Measurements from ENCODE around the gene FBXL17.

The FBXL17 gene

GRCh38 chr5:107888541-107888940 is 493.4 kb downstream of the FBXL17 start:
- DNase-seq, result no peak

GRCh38 chr5:107887166-107887943 is 494.5 kb downstream of the FBXL17 start:
- no peak for DNase-seq

GRCh38 chr5:107885601-107886000 is 496.3 kb downstream of the FBXL17 start:
- no peak for DNase-seq

GRCh38 chr5:107884871-107885270 is 497.0 kb downstream of the FBXL17 start:
- no peak for DNase-seq

- no peak for DNase-seq
These were observed 503.2 kb downstream of the FBXL17 start for GRCh38 chr5:107878661-107879060.

DNA sequence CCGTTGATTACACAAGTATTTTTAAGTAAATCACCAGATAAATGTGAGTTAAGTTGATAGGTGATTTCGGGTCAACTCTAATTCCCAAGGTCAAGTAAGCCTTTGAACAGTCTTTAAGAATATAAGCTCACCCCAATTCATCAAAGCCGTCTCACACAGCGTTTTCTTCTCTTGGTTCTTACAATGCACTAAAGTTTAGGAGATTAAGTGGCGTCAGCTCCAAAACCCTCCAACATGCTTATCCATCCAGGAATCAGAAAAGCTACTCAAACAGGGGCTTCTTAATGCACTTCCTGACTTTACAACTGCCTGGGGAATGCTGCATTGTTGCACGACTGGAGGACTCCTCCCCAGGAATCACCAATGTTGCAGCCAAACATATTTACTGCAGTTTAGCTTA is 505.0 kb downstream of the FBXL17 start:
- no peak for DNase-seq

GRCh38 chr5:107876261-107876660 is 505.6 kb downstream of the FBXL17 start:
- no peak for DNase-seq

DNA sequence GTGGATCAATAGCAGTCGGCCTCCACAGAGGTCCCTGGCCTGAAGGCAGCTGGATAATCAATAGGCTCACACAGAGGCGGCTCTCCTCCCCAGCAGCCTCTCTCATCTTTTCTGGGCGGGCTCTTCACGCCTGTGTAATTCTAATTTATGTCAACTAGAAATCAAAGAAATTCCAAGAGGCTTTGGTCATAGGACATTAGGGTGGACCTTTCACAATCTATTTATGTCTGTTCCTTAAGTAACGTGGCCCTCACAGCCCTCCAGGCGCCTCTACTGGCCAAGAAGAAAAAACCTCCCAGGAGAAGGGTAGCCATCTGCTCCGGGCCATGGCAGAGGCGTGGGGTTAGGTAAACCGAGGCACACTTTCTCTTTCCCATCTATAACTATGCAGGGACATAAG is 506.1 kb downstream of the FBXL17 start:
- DNase-seq, result peak; percentile 60

- DNase-seq, result peak; percentile 32
These were observed 507.1 kb downstream of the FBXL17 start for GRCh38 chr5:107874795-107875194.

GRCh38 chr5:107873877-107874276 is 508.0 kb downstream of the FBXL17 start:
- DNase-seq, result no peak

GRCh38 chr5:107871023-107871422 is 510.9 kb downstream of the FBXL17 start:
- DNase-seq, result no peak

DNA sequence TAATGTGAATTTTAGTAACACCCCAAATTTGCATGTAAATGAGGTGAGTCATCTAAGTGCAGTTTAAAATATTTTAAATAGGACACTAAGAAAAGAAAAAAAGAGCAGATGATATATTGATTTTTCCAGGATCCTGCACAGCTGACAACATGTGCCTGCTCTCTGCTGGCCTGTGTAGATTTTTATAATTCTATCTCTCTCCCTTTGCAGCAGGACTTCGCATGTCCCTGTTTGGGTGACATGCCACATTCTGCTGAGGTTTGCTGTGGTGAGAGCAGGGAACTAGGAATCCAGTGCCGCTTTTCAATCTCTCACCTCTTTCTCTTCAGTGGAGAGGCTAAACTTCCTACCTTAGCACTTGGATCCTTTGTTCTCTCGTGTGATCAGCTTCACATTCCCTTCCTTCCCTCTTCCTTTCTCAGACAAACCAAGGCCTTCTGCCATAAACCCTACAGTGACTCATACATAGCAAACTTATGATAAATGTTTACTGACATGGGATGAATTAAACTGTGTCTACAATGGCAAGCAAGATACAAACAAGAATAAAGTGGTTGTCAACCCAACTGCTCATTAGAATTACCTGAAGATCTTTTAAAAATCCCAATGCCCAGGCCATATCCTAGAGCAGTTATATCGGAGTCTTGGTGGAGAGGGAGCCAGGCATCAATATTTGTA is 512.3 kb downstream of the FBXL17 start:
- DNase-seq, result peak; percentile 78

DNA sequence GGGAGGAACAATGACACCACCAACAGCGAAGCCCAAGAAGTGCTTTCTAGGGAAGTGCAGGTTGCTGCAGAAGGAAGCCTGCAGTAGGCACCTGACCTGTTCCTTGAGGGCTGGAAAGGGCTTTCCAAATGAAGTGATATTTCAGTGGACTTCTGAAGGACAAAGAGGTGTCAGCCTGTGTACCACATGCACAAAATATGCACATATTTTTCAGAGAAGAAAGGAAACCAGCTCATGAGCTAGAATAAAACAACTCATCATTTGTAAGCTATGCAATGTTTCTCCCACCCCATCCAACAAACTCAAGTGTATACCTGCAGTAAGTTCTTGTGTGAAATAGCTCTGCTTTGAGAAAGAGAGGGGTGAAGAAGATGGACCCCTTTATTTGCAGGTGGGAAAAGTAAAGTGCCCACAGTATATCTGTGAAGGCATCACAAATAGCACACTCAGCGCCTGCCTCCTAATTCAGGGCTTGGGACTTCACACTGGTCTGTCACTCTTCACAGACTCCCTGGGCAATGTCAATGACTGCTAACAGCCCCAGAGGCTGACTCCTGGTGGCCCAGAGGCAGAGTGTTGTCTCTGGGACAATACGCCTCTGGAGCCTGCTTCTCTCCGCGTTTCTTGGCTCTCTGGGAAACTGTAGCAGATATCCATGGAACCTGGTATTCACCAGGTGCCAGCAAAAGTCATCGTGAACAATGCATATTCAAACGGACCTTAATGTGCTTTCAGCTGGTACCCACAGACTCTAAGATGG is 513.1 kb downstream of the FBXL17 start:
- DNase-seq, result no peak

DNA sequence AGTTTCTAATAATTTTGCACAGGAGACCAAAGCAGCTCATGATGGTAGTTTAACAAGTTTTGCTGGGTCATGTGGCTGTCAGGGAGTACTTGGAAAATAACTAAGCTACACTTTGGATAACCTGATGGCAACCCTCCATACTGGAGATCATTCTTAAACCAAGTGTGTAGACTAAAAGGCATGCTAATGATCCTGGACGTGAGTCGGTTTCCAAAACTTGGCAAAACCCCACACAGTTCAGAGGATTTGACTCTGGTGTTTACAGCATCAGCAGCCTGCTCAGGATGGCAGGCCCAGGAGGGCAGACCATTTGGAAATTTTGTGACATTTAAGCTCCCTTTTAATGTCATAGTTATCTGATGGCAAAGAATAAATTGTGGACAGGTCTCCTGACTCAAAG is 514.6 kb downstream of the FBXL17 start:
- DNase-seq, result no peak

DNA sequence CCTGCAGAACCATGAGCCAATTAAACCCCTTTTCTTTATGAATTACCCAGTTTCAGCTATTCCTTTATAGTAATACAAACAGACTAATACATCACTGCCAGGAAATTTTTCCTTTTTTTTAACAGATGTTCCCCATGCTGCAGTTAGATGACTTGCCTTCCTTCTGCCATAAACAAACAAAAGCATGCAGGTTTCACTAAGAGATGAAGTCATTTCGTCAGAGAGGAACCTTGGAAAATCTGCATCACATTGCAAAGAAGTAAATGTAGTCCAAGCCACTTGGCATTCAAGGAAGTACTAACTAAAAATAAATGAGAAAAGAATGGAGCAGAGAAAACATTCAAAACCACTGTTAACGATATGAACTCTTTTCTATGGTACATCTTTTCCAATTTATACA is 517.1 kb downstream of the FBXL17 start:
- no peak for DNase-seq

DNA sequence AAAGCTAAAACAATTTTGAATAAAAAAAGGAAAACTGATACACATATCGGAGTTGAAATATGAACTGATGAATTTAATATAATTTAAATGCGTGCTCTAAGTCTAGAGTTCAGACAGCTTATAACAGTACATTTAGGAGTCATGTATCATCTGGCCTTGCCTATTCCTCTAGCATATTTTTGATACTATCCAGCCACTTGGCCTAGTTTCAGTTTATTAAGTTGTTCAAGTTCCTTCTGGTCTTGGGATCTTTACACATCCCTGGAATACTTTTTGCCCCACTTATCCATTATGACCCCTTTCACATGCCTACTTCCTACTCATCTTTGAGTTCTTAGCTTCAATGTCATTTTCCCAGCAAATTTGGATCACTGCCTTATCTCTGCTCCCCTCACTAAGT is 518.8 kb downstream of the FBXL17 start:
- DNase-seq, result no peak

DNA sequence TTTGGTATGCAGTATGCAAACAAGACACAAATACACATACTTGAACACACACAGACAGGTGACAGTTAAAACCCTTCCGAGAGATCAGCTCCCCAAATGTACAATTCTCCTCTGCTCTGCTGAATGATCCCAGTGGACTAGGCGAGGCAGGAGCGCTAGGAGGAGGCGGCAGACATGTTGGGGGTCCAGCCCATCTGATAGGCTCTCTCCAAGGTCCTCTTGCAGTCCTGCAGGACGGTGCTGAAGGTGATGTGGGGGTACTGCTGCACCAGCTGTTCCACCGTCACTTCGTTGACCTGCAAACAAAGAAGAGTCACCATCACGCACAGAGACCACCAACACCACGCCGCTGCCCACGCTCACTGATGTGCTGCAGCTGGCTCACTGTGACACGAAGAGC is 520.3 kb downstream of the FBXL17 start:
- no peak for DNase-seq

DNA sequence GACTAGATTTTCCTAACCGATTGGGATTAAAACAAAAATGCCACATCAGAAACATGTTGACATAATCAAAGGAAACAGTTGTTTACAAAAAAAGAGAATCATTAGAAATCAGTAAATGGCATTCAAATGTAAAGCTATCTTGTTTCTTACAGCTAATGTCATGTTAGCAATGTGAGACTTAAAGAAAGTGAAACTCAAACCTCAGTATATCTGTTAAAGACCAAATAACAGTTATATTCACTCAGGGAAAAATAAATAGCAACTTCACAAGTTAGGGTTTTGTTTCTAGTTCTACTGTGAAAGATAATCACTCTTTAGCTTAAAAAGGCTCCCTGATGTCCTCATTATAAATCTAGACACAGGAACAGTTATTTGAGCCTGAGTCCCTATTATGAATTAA is 521.9 kb downstream of the FBXL17 start:
- DNase-seq, result no peak

DNA sequence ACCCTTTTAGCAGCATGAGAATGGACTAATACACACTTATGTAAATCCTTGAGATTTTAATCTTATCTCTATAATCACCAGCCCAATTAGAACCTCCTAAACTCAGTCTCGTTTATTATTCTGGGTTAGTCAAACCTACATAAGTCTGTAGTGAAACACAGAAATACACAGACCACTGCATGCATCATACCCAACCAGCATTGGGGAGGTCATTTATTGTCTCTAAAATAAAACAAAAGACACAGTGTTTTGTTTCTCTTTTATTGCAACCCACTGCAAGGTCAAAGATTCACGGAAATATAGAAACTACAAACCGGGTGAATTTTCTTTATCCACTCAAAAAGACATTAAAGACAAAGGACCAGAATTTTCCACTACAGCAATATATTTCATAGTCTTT is 523.1 kb downstream of the FBXL17 start:
- DNase-seq, result no peak

- DNase-seq, result no peak
These were observed 523.6 kb downstream of the FBXL17 start for GRCh38 chr5:107858324-107858723.

DNA sequence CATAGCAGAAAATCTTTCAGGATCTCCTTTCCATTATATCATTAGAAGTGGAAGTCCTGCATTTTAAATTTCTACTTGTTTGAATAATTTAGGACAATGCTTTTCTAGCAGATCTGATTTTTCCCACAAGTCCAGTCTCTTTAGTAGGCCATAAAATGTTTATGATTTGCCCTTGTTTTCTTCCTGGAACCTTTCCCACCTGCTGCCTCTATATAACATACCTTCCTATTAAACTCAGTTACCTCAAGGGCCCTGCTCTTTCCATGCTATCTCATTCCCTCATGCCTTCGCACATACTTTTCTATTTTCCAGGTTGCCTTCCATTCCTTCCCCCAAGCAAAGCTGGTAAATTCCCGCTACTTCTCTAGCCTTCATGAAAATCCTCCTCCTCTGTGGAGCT is 524.1 kb downstream of the FBXL17 start:
- no peak for DNase-seq

- DNase-seq, result no peak
These were observed 526.7 kb downstream of the FBXL17 start for GRCh38 chr5:107855171-107855570.

- no peak for DNase-seq
These were observed 528.2 kb downstream of the FBXL17 start for GRCh38 chr5:107853696-107854095.

GRCh38 chr5:107853031-107853430 is 528.9 kb downstream of the FBXL17 start:
- DNase-seq, result no peak

Data from EL (cell line).